PC-9 (cell line): ENCODE measurements around the gene ADORA2A. TPM values are rescaled to one million over a fixed set of nuclear protein-coding genes. Genes with fewer than 3 reads are reported as not detected.

Experiments used
- BruUV-seq: library from RNA; stranded (reverse); fragments of 400-500 nt; replicated peaks from 2 replicates; lab custom pipeline; 2021; lab: Mats Ljungman, UMichigan
- CTCF ChIA-PET: fragments of 300-600 bp; sonication (Branson Sonifier 250); formaldehyde crosslinking; loops from one replicate; lab custom pipeline; 2022; ENCODE audit warnings: antibody characterized with exemption; lab: Charles Lee
- POLR2A ChIA-PET: fragments of 300-600 bp; sonication (Branson Sonifier 250); formaldehyde crosslinking; loops from one replicate; lab custom pipeline; 2022; ENCODE audit warnings: antibody characterized with exemption; ENCODE audit not compliant: unreplicated experiment; lab: Charles Lee
- DNase-seq, 2 experiments: peaks; one replicate each; pipeline versions ENCODE4 v3.0.0 to v3.0.0-alpha.2; 2015 to 2022; ENCODE audit warnings: mixed read lengths in 1 of 2
- H2AFZ ChIP-seq: fragments of 200-600 bp; sonication (generic); 2 replicates; pipeline ENCODE4 v1.8.1; 2017; ENCODE audit warnings: antibody characterized with exemption
- H3F3A ChIP-seq: fragments of 200-600 bp; sonication (generic); 2 replicates; pipeline ENCODE4 v1.8.1; 2017; ENCODE audit warnings: antibody characterized with exemption, mild to moderate bottlenecking, low read depth; ENCODE audit not compliant: insufficient read depth
- H3K27ac ChIP-seq: fragments of 200-600 bp; sonication (generic); 2 replicates; pipeline ENCODE4 v1.6.1; 2016; ENCODE audit warnings: mixed run types
- H3K27me3 ChIP-seq: fragments of 200-600 bp; sonication (generic); 2 replicates; pipeline ENCODE4 v1.6.1; 2016; ENCODE audit warnings: low read depth, mixed run types; ENCODE audit not compliant: insufficient read depth
- H3K36me3 ChIP-seq: fragments of 200-600 bp; sonication (generic); 2 replicates; pipeline ENCODE4 v1.6.1; 2016; ENCODE audit warnings: low read depth, mixed run types
- H3K4me1 ChIP-seq: fragments of 200-600 bp; sonication (generic); replicated peaks from 2 replicates; pipeline ENCODE4 v1.6.1; 2016; ENCODE audit warnings: mixed run types; ENCODE audit not compliant: insufficient read depth
- H3K4me2 ChIP-seq: fragments of 200-600 bp; sonication (generic); 2 replicates; pipeline ENCODE4 v1.6.1; 2017; ENCODE audit warnings: mixed run types
- H3K4me3 ChIP-seq: fragments of 200-600 bp; sonication (generic); 2 replicates; pipeline ENCODE4 v1.6.1; 2016; ENCODE audit warnings: mixed run types
- H3K79me2 ChIP-seq: fragments of 200-600 bp; sonication (generic); 2 replicates; pipeline ENCODE4 v1.6.1; 2017; ENCODE audit warnings: low read depth, mixed run types
- H3K9me2 ChIP-seq: fragments of 200-600 bp; sonication (generic); 2 replicates; pipeline ENCODE4 v1.8.1; 2017; ENCODE audit warnings: mild to moderate bottlenecking; ENCODE audit not compliant: insufficient read depth
- H3K9me3 ChIP-seq: fragments of 200-600 bp; sonication (generic); 2 replicates; pipeline ENCODE4 v1.8.1; 2016; ENCODE audit warnings: low read depth; ENCODE audit not compliant: insufficient read depth
- H4K20me1 ChIP-seq: fragments of 200-600 bp; sonication (generic); 2 replicates; pipeline ENCODE4 v1.8.1; 2017; ENCODE audit not compliant: insufficient read depth
- CTCF ChIP-seq: fragments of 200-600 bp; sonication (generic); conservative IDR thresholded peaks from 2 replicates; pipeline ENCODE4 v1.6.1; 2017; ENCODE audit warnings: mixed run types, antibody characterized with exemption, mild to moderate bottlenecking, moderate library complexity
- EZH2 ChIP-seq: fragments of 200-600 bp; sonication (generic); IDR thresholded peaks from 2 replicates; pipeline ENCODE4 v1.8.0; 2017; ENCODE audit warnings: antibody characterized with exemption, low read depth
- intact Hi-C: fragments of 100-400 bp; cut with micrococcal nuclease; formaldehyde crosslinking; loops from one replicate; pipeline ENCODE4 v1.10.0; 2022; ENCODE audit not compliant: unreplicated experiment
- total RNA-seq: library from RNA; stranded (reverse); gene quantifications from 2 replicates; pipeline ENCODE4 v1.2.3, GENCODE V29; 2021

Gene ADORA2A
- total RNA-seq, 1 experiment from 2014 or later: 1.8 TPM

GRCh38 chr22:24390576-24390975 lies 36.8 kb upstream of the ADORA2A start:
- H3K4me3 ChIP-seq: no peak overlapping the region
- no peak overlapping the region for H3K4me2 ChIP-seq
- H3K79me2 ChIP-seq: no peaks in the 10 kb centered on the region
- peaks cover 8% of the 10 kb centered on the region; the same call in 1 of the 2 replicates for H3K36me3 ChIP-seq
- ChIA-PET CTCF (no interaction called here), POLR2A (interaction anchor here (0.6 kb wide), 1 partner anchor 290 kb away, joined by 3 read pairs; no protein-coding TSS in a partner anchor)
- no peaks in the 10 kb centered on the region for H3K9me3 ChIP-seq
- no peak overlapping the region for H3K27ac ChIP-seq
- H4K20me1 ChIP-seq: no peaks in the 10 kb centered on the region
- no peak overlapping the region for H2AFZ ChIP-seq
- H3K27me3 ChIP-seq: no peaks in the 10 kb centered on the region
- H3K9me2 ChIP-seq: no peaks in the 10 kb centered on the region
- BruUV-seq: no TSS peak
- TF ChIP-seq EZH2: no peak
- TF ChIP-seq CTCF: no peak
- intact Hi-C loops: no loop called here
- DNase-seq: no peak
- H3F3A ChIP-seq: peaks cover 7% of the 10 kb centered on the region; the same call in 1 of the 2 replicates
- no peaks in the 10 kb centered on the region for H3K4me1 ChIP-seq

- Histone ChIP-seq H3K4me1 (no peaks in the 10 kb centered on the region), H3K4me3 (no peak overlapping the region), H3F3A (no peaks in the 10 kb centered on the region), H3K4me2 (no peak overlapping the region), H2AFZ (no peak overlapping the region), H3K27me3 (no peaks in the 10 kb centered on the region), H4K20me1 (no peaks in the 10 kb centered on the region), H3K9me2 (no peaks in the 10 kb centered on the region), H3K79me2 (no peaks in the 10 kb centered on the region), H3K27ac (peak overlapping the region; percentile 6; the same call in 1 of the 2 replicates), H3K9me3 (no peaks in the 10 kb centered on the region), H3K36me3 (peaks cover 11% of the 10 kb centered on the region; the same call in 1 of the 2 replicates)
- DNase-seq: peak in 1 of 2 experiments; percentile 76
- BruUV-seq: no TSS peak
- intact Hi-C loops: no loop called here
- CTCF ChIA-PET: no interaction called here
- POLR2A ChIA-PET: no interaction called here
- TF ChIP-seq EZH2: no peak
- no peak for TF ChIP-seq CTCF
Observed at GRCh38 chr22:24391836-24392217, 35.6 kb upstream of the ADORA2A start.

- no peaks in the 10 kb centered on the region for H3K9me2 ChIP-seq
- no peak overlapping the region for H3K4me3 ChIP-seq
- BruUV-seq: no TSS peak
- H2AFZ ChIP-seq: no peak overlapping the region
- POLR2A ChIA-PET: no interaction called here
- peak overlapping the region; percentile 3; the same call in 1 of the 2 replicates for H3K27ac ChIP-seq
- no peaks in the 10 kb centered on the region for H4K20me1 ChIP-seq
- H3K36me3 ChIP-seq: peaks cover 11% of the 10 kb centered on the region; the same call in 1 of the 2 replicates
- H3K27me3 ChIP-seq: no peaks in the 10 kb centered on the region
- DNase-seq: no peak
- intact Hi-C loops: no loop called here
- H3K79me2 ChIP-seq: no peaks in the 10 kb centered on the region
- no peaks in the 10 kb centered on the region for H3K4me1 ChIP-seq
- H3F3A ChIP-seq: no peaks in the 10 kb centered on the region
- CTCF ChIA-PET: no interaction called here
- H3K4me2 ChIP-seq: no peak overlapping the region
- no peak for TF ChIP-seq CTCF
- no peak for TF ChIP-seq EZH2
- H3K9me3 ChIP-seq: no peaks in the 10 kb centered on the region
Observed at GRCh38 chr22:24392218-24392931, 35.0 kb upstream of the ADORA2A start.
